Mucosa of stomach (tissue), 1 donor: ENCODE data around the gene CLDN20.
"Not testable (repeated sequence)": the region's sequence is repeated elsewhere in the genome, so short reads cannot be mapped to it uniquely, and the experiment has no call there.

Source experiments
- H3K27me3 ChIP-seq: one replicate; pipeline ENCODE4 v1.7.0; 2013; ENCODE audit warnings: mild to moderate bottlenecking, low read length; ENCODE audit not compliant: control insufficient read depth, insufficient read depth
- H3K36me3 ChIP-seq: one replicate; pipeline ENCODE4 v1.7.0; 2013; ENCODE audit warnings: low read length; ENCODE audit not compliant: control insufficient read depth, insufficient read depth
- H3K4me1 ChIP-seq: one replicate; pipeline ENCODE4 v1.7.0; 2013; ENCODE audit warnings: mild to moderate bottlenecking, low read length; ENCODE audit not compliant: control insufficient read depth, insufficient read depth
- H3K4me3 ChIP-seq: one replicate; pipeline ENCODE4 v1.7.0; 2013; ENCODE audit warnings: low read length
- H3K9ac ChIP-seq: one replicate; pipeline ENCODE4 v1.7.0; 2013; ENCODE audit warnings: mild to moderate bottlenecking, low read length, moderate library complexity
- H3K9me3 ChIP-seq: one replicate; pipeline ENCODE4 v1.7.0; 2013; ENCODE audit warnings: mild to moderate bottlenecking, low read length, moderate library complexity; ENCODE audit not compliant: control insufficient read depth
- donor health status: Pancreatic carcinoma.

CLDN20 gene

DNA sequence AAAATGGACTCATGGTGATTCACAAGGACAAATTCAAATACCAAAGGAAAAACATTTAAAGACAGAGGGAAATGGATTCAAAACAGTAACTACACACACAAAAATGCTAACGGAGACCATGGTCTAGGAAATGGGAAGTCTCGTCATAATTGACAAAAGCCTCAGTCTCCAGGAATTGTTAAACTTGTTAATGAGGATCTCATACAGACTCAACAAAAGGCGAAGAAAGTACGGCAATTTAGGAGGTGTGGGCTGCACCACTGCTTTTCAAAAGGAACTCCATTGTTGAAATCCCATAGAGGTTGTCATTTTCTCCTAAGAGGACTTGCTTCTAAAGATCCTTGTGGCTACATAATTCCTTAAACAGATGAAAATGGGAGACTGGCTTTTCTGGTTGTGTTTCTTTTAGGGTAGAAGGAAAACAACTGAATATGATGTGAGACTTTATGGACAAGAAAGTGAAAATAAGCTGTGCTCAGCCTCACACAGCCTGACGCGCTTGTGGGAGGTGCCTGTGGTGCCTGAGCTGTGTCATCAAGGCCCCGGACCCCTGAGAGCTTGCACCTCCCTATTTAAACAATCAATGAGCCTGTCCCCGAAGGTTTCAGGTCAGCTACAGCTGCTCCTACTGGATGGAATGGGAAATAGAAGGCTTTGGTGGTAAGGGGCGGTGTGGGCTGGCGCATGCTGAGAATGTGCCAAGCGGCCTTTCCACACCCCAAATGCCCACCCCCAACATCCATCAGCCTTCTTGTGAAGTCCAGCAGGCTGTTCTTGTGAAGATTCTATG is 2.5 kb upstream of the CLDN20 start:
- no peaks in the 10 kb centered on the region for H3K4me1 ChIP-seq
- H3K4me3 ChIP-seq = no peak overlapping the region
- H3K27me3 ChIP-seq = no peaks in the 10 kb centered on the region
- no peak overlapping the region for H3K9ac ChIP-seq
- H3K36me3 ChIP-seq = peaks cover 7% of the 10 kb centered on the region
- H3K9me3 ChIP-seq = no peaks in the 10 kb centered on the region

DNA sequence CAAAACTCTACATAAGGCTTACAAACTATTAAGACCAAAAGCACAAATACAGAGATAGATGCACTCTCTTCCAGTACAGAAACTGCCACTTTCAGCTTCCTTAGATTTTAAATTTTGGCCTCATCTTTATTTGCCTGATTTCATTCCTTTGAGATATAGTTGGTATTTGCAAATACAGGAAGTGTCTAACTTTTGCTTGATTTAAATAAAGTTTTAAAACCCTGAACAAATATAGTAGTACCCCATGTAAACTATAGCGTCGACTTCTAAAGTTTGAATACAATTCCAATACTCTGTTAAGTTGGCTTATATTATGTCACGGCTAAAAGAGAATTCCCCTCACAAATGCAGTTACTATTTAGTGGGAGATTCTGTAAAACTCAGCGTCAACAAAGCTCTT is 1.2 kb upstream of the CLDN20 start:
- Histone ChIP-seq H3K27me3 (no peaks in the 10 kb centered on the region), H3K9ac (no peak overlapping the region), H3K4me1 (no peaks in the 10 kb centered on the region), H3K9me3 (no peaks in the 10 kb centered on the region), H3K36me3 (peaks cover 7% of the 10 kb centered on the region), H3K4me3 (no peak overlapping the region)

DNA sequence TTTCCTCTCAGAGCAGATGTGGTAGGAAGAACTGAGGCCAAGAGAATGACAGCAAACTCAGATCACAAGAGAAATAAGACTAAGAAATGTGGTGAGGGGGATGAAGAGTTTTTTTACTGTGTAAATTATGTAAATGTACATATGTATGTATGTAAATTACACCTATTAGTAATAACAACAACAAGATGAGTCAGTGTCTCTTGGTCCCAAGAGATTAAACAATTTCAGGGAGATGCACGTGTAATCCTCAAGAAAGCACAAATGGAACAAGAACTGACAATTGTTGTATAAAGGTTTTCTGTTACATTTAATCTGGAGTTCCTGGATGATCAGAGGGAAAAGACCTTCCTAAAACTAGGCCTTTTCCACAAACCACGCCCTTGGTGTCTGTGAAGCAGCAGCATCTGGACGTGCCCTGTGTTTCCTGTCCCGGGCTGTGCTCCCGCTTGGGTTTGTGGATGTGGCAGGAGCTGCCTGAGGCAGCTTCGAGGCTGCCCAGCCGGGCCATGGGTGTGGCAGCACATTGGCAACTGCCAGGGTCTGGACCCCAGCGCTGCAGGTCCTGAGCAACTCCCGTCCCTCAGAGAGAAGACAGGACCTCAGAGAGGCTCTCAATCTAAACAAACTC is 994 bp downstream of the CLDN20 start:
- Histone ChIP-seq H3K9me3 (no peaks in the 10 kb centered on the region), H3K4me1 (no peaks in the 10 kb centered on the region), H3K36me3 (no peaks in the 10 kb centered on the region), H3K27me3 (no peaks in the 10 kb centered on the region), H3K9ac (no peak overlapping the region), H3K4me3 (no peak overlapping the region)

DNA sequence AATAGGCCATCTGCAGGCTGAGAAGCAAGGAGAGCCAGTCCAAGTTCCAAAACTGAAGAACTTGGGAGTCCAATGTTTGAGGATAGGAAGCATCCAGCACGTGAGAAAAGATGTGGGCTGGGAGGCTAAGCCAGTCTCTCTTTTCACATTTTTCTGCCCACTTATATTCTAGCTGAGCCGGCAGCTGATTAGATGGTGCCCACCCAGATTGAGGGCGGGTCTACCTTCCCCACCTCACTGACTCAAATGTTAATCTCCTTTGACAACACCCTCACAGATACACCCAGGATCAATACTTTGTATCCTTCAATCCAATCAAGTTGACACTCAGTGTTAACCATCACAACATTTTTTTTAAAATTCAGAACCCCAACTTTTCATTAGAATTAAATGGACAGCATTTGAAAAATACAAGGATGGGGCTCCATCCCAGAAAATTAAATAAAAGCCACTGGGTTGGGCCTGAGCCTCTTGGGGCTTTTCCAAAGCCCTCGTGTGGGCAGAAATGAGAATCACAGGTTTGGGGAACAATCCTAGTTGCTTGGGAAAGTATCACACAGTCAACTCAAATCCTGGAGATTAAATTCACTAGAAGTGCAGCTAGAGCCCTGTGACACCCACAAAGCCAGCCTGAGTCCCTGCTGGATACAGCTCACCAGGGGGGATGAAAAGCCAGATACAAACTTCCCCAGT is 2.2 kb downstream of the CLDN20 start:
- H3K9ac ChIP-seq = no peak overlapping the region
- no peaks in the 10 kb centered on the region for H3K4me1 ChIP-seq
- H3K36me3 ChIP-seq = no peaks in the 10 kb centered on the region
- no peaks in the 10 kb centered on the region for H3K27me3 ChIP-seq
- H3K4me3 ChIP-seq = no peak overlapping the region
- no peaks in the 10 kb centered on the region for H3K9me3 ChIP-seq

DNA sequence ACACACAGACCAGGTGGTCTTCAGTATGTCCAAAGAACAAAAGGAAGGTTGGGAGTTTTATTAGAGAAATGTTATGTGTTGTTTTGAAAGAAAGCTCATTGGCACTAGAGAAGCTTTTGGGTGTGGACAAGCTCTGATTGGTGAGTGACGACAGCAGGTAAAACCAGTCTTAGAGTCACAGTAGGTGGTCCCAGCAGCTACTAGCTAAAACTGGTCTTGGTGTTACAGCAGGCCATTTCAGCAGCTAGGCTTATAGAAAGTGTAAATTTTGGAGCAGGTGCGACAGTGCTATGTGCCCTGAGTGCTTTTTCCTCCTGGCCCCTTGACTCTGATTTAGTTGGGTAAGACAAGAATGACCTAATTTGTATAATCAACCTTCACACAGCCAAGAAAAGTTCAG is 3.6 kb downstream of the CLDN20 start:
- Histone ChIP-seq H3K27me3 (no peaks in the 10 kb centered on the region), H3K4me1 (no peaks in the 10 kb centered on the region), H3K4me3 (no peak overlapping the region), H3K9ac (no peak overlapping the region), H3K9me3 (no peaks in the 10 kb centered on the region), H3K36me3 (no peaks in the 10 kb centered on the region)

DNA sequence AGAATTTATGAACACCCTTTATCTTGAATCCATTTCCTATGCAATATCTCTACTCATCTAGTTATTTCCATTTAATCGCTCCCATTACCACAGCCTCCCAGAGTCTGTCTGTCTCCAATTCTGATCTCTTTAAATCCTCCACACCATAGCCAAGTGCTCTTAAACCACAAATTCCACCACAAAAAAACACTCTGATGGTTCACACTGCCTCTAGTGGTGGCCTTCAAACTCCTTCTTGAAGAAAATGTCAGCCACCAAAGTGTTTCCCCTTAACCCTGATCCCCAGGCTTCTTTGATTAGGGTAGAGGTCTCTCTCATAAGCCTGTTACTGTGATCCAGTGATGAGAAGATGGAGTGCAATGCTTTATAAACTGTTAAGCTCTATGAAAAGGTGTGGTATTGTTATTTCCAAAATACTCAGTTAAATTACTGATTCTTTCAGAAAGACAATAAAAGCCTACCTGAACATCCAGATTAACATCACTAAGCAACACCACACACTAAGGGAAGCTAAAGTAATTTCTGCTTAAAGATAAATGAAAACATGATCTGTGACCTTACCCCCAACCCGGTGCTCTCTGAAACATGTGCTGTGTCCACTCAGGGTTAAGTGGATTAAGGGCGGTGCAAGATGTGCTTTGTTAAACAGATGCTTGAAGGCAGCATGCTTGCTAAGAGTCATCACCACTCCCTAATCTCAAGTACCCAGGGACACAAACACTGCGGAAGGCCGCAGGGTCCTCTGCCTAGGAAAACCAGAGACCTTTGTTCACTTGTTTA is 4.5 kb downstream of the CLDN20 start:
- H3K4me1 ChIP-seq, H3K27me3 ChIP-seq, H3K4me3 ChIP-seq, H3K9ac ChIP-seq, H3K36me3 ChIP-seq, H3K9me3 ChIP-seq: not testable (repeated sequence)

DNA sequence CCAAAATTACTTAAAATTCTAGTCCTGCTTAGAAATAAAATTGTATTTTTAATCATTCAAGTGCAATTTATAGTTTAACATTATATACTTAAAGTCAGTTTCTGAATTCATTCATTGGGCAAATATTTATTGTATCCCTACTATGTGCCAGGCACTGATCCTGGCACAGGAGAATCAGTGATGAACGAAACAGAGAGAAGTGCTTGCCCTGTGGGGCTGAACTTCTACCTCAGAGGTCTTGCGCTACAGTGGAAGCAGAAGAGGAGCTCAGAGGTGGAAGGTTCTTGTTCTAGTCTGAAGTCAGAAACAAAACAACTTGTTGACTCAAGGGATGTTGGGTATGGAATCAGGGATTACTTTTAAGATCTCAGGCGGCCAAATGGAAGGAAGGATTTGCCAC is 6.0 kb downstream of the CLDN20 start:
- no peak overlapping the region for H3K9ac ChIP-seq
- H3K4me3 ChIP-seq = no peak overlapping the region
- H3K36me3 ChIP-seq = no peaks in the 10 kb centered on the region
- no peaks in the 10 kb centered on the region for H3K27me3 ChIP-seq
- H3K4me1 ChIP-seq = no peaks in the 10 kb centered on the region
- H3K9me3 ChIP-seq = no peaks in the 10 kb centered on the region

DNA sequence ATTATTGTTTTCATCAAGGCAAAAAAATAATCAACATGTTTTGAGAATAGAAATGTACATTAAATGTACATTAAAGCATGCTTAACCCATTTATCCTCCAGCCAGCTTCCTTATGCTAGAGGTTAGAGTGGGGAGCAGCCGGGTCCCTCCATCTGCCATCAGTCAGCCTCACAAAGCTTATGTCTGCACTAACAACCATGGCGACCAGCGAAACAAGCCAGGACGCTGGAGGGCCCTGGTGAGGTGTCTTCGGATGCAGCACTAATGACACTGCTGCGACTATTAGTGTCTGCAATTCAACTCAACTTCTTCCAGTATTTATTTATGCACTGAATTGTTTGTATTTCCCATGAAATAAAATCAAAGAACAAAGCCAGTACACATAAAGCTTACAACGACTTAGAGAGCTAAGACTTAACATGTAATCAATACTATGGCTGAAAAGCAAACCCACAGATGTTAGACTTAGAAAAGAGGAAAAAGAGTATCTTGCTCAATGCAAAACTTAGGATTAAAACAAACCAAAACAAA is 6.8 kb downstream of the CLDN20 start:
- H3K27me3 ChIP-seq = no peaks in the 10 kb centered on the region
- H3K9ac ChIP-seq = no peak overlapping the region
- no peaks in the 10 kb centered on the region for H3K36me3 ChIP-seq

DNA sequence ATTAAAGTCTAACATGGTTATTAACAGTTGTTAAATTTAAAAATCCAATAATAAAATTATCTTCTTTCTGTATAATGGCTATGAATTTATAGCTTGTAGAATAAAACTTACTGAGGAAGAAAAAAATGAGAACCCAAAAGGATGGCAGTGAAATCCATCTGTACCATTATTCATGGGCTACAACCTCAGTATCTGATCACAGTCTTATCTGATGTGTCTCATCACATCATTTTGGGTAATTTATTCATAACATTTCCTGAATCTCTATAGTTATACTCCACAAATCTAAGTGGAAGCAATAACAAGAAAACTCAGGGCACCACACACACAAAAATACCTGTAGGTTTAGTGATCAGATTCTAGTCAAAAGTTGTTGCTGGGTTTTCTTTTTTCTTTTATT is 7.3 kb downstream of the CLDN20 start:
- no peaks in the 10 kb centered on the region for H3K36me3 ChIP-seq
- H3K27me3 ChIP-seq = no peaks in the 10 kb centered on the region
- no peak overlapping the region for H3K9ac ChIP-seq
- no peak overlapping the region for H3K4me3 ChIP-seq
- H3K4me1 ChIP-seq = no peaks in the 10 kb centered on the region
- no peaks in the 10 kb centered on the region for H3K9me3 ChIP-seq

More for the DNA sequence above, 6.8 kb downstream of the CLDN20 start:
- H3K4me3 ChIP-seq = no peak overlapping the region
- no peaks in the 10 kb centered on the region for H3K4me1 ChIP-seq
- no peaks in the 10 kb centered on the region for H3K9me3 ChIP-seq

DNA sequence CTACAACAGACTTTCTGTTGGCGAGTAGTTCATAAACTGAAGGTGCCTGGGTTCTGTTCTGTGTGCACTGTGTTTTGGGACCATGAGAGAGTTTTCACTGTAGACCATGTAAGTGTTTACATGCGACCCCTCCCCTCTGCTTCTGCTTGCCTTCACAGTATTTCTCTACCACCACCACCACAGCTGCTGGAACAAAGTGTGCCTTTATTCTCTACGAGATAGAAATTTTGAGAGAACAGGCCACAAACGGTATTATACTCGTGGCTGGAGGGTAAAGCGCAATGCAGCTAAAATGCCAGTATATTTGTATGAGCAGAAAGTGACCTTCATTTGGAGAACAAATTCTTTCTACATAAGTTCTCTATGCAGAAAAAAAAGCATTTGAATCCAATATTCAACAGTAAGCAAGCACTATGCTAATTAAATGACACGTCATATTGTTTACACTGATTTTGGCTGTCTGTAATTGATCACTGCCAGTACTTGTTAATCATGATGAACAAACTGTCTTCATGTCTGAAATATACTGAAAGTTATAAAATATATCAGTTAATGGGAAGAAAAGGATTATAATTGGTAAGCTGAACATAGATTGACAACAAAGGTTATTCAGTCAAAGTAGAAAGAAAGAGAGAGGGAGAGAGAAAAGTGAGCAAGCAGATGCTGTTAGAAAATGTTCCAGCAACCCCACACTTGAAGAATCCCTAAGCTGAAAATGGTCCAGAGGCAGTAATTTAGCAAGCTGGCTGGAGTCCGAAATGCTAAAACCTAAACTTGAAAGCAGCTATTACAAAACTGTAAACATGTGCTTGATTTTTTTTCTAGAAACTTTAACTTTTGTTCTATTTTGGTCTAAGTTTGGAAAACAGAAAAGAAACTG is 8.8 kb downstream of the CLDN20 start:
- Histone ChIP-seq H3K4me3 (no peak overlapping the region), H3K9ac (no peak overlapping the region), H3K27me3 (no peaks in the 10 kb centered on the region), H3K4me1 (peaks cover 6% of the 10 kb centered on the region), H3K36me3 (no peaks in the 10 kb centered on the region), H3K9me3 (no peaks in the 10 kb centered on the region)

DNA sequence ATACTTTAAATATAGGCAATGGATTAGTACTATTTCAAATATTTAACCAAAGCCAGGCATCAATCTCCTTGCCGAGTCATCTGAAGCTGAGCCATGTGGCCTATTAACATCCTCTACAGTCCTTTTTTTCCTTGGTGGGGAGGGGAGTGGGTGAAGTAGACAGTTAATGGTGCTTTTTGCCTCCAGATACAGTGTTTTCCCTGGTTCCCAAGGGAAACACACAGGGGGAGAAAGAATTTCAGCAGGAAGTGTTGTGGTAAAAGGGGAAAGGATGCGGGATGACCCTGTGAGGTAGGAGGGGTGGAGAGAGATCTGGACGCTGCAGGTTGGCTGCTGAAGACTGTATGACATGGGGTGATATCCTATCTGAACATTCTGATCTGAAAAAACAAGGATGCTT is 9.6 kb downstream of the CLDN20 start:
- H3K4me1 ChIP-seq = peaks cover 7% of the 10 kb centered on the region
- no peaks in the 10 kb centered on the region for H3K9me3 ChIP-seq
- H3K36me3 ChIP-seq = no peaks in the 10 kb centered on the region
- H3K9ac ChIP-seq = no peak overlapping the region
- H3K4me3 ChIP-seq = no peak overlapping the region
- H3K27me3 ChIP-seq = no peaks in the 10 kb centered on the region
